ENCODE results near the gene IGFBP5. TPM values are rescaled to one million over a fixed set of nuclear protein-coding genes. Genes with fewer than 3 reads are reported as not detected.

The IGFBP5 gene
- total RNA-seq, 2 donors from 2014 or later: 35.8 to 415 TPM

- no peaks in the 10 kb centered on the region for H3K27me3 ChIP-seq
- intact Hi-C loops (cut with DNase I): loop anchor here (10.0 kb wide), 1 partner anchor 1029 kb away; no protein-coding TSS in a partner anchor
- no peak for ATAC-seq
- WGBS, 2 donors: 82 to 83% methylated on average over 5 of the region's 5 CpGs
- TF ChIP-seq CTCF (IDR thresholded peaks at IDR 0.05) (no peak), POLR2A (IDR thresholded peaks at IDR 0.05) (no peak)
- no peak overlapping the region for H3K4me3 ChIP-seq
- H3K27ac ChIP-seq: no peak overlapping the region
- H3K36me3 ChIP-seq (replicated peaks in 1 of 2; ENCODE audit: insufficient read depth in 1 of 2, low read depth in 2 of 2): no peaks in the 10 kb centered on the region
- no peak for DNase-seq
- H3K9me3 ChIP-seq: no peaks in the 10 kb centered on the region
- peaks cover 9% of the 10 kb centered on the region for H3K4me1 ChIP-seq
Observed at GRCh38 chr2:216685327-216685875, 9.9 kb downstream of the IGFBP5 start.

- no peaks in the 10 kb centered on the region for H3K36me3 ChIP-seq (replicated peaks in 1 of 2; ENCODE audit: insufficient read depth in 1 of 2, low read depth in 2 of 2)
- H3K4me1 ChIP-seq: peaks cover 9% of the 10 kb centered on the region
- 37 to 43% methylated on average over 3 of the region's 3 CpGs for WGBS, 2 donors
- no peak for TF ChIP-seq CTCF (IDR thresholded peaks at IDR 0.05)
- no peak for TF ChIP-seq POLR2A (IDR thresholded peaks at IDR 0.05)
- H3K27me3 ChIP-seq: no peaks in the 10 kb centered on the region
- ATAC-seq (peak; percentile 66), DNase-seq (peak in 3 of 4 donors; percentile 44 to 71 (median 50))
- intact Hi-C loops (cut with DNase I): loop anchor here (10.0 kb wide), 1 partner anchor 1031 kb away; no protein-coding TSS in a partner anchor
- no peak overlapping the region for H3K4me3 ChIP-seq
- no peak overlapping the region for H3K27ac ChIP-seq
- H3K9me3 ChIP-seq: no peaks in the 10 kb centered on the region
Observed at GRCh38 chr2:216683846-216684245, 11.5 kb downstream of the IGFBP5 start.

- WGBS, 2 donors: 14 to 37% methylated on average over 2 of the region's 2 CpGs
Observed at GRCh38 chr2:216681683-216682082, 13.7 kb downstream of the IGFBP5 start.

GRCh38 chr2:216680951-216681629, 14.3 kb downstream of the IGFBP5 start:
- no peaks in the 10 kb centered on the region for H3K27me3 ChIP-seq
- H3K27ac ChIP-seq: no peak overlapping the region
- H3K9me3 ChIP-seq: no peaks in the 10 kb centered on the region
- DNase-seq: no peak
- no peak for TF ChIP-seq CTCF (IDR thresholded peaks at IDR 0.05)
- WGBS, 2 donors: 73 to 74% methylated on average over 10 of the region's 10 CpGs
- H3K4me3 ChIP-seq: no peak overlapping the region
- H3K4me1 ChIP-seq: peaks cover 9% of the 10 kb centered on the region
- ATAC-seq: no peak
- H3K36me3 ChIP-seq (replicated peaks in 1 of 2; ENCODE audit: insufficient read depth in 1 of 2, low read depth in 2 of 2): no peaks in the 10 kb centered on the region
- intact Hi-C loops (cut with DNase I): loop anchor here (10.0 kb wide), 1 partner anchor 1034 kb away; no protein-coding TSS in a partner anchor

More at GRCh38 chr2:216681683-216682082, 13.7 kb downstream of the IGFBP5 start:
- H3K4me3 ChIP-seq: no peak overlapping the region
- no peak for DNase-seq
- no peaks in the 10 kb centered on the region for H3K36me3 ChIP-seq (replicated peaks in 1 of 2; ENCODE audit: insufficient read depth in 1 of 2, low read depth in 2 of 2)
- TF ChIP-seq POLR2A (IDR thresholded peaks at IDR 0.05) (no peak), CTCF (IDR thresholded peaks at IDR 0.05) (no peak)
- ATAC-seq: no peak
- intact Hi-C loops (cut with DNase I): loop anchor here (10.0 kb wide), 1 partner anchor 1033 kb away; no protein-coding TSS in a partner anchor
- peaks cover 9% of the 10 kb centered on the region for H3K4me1 ChIP-seq
- H3K9me3 ChIP-seq: no peaks in the 10 kb centered on the region
- no peaks in the 10 kb centered on the region for H3K27me3 ChIP-seq
- no peak overlapping the region for H3K27ac ChIP-seq

Data from body of pancreas (tissue), 4 donors.